ENCODE measurements around the gene RAET1G. TPM values are rescaled to one million over a fixed set of nuclear protein-coding genes. Genes with fewer than 3 reads are reported as not detected.

Gene RAET1G
- total and polyA plus RNA-seq, 9 of the 15 experiments (the other 6 are each of a cell fraction or from before 2014, with no cell fraction given): 0.11 TPM; not detected in 8

- Histone ChIP-seq H3K9ac (ENCODE audit: insufficient read depth in 1 of 2, low read depth in 2 of 2, low read length in 2 of 2) (no peak overlapping the region), H3K27me3 (ENCODE audit: control insufficient read depth in 2 of 2, insufficient read depth in 2 of 2, low read length in 2 of 2) (peaks cover 32 to 46% of the 10 kb centered on the region in 2 experiments), H4K20me1 (replicated peaks; ENCODE audit: control insufficient read depth, insufficient read depth, low read length) (no peaks in the 10 kb centered on the region), H3K4me3 (no peak overlapping the region), H3K9me3 (replicated peaks; ENCODE audit: control insufficient read depth, insufficient read depth, low read depth, low read length) (no peaks in the 10 kb centered on the region), H2AFZ (ENCODE audit: low read depth, low read length) (no peak overlapping the region), H3K9me1 (ENCODE audit: control insufficient read depth, insufficient read depth, low read length) (no peaks in the 10 kb centered on the region), H3K4me1 (replicated peaks in 1 of 2; ENCODE audit: control insufficient read depth in 2 of 2, insufficient read depth in 2 of 2, low read length in 2 of 2) (peaks cover 0 to 9% of the 10 kb centered on the region in 2 experiments; a peak in 2 of 5 replicates), H3K4me2 (ENCODE audit: insufficient read depth, low read length) (no peak overlapping the region; the same call in 1 of the 2 replicates), H3K36me3 (ENCODE audit: control insufficient read depth, insufficient read depth, low read length) (no peaks in the 10 kb centered on the region), H3K27ac (ENCODE audit: extremely low read depth, low read depth, low read length) (no peak overlapping the region), H3K79me2 (ENCODE audit: control insufficient read depth, insufficient read depth, low read length) (no peaks in the 10 kb centered on the region)
- ATAC-seq (peak; percentile 66), DNase-seq (ENCODE audit: extremely low read depth in 1 of 4, low spot score in 3 of 4) (peak; percentile 61 to 80 (median 64)), FAIRE-seq (peak; percentile 98)
- in situ Hi-C loops (cut with MboI) (loop anchor here (5.0 kb wide), 2 partner anchors 73 to 878 kb away; no protein-coding TSS in a partner anchor), intact Hi-C loops (cut with micrococcal nuclease) (loop anchor here (1.0 to 10.0 kb wide), 5 partner anchors 83 to 883 kb away; partner anchors contain the start of gene ULBP3)
- 1% methylated on average over 11 of the region's 11 CpGs for WGBS (ENCODE audit: insufficient coverage, low coverage, missing lambda C conversion rate)
- CTCF ChIA-PET (ENCODE audit: low intra/inter-chr PET ratio): interaction anchor here (0.6 to 5.1 kb wide), 10 partner anchors 71 to 881 kb away, joined by 3 to 70 read pairs (median 4); partner anchors contain the start of gene ULBP3
- BruUV-seq (replicated peaks): no TSS peak
- POLR2A ChIA-PET: interaction anchor here (0.6 kb wide), 1 partner anchor 82 kb away, joined by 3 read pairs; no protein-coding TSS in a partner anchor
- TF ChIP-seq ZNF282 (CRISPR knock-in tag; IDR thresholded peaks at IDR 0.05): no peak
- TF ChIP-seq GMEB1 (CRISPR knock-in tag; IDR thresholded peaks at IDR 0.05): no peak
- TF ChIP-seq MTA3 (IDR thresholded peaks at IDR 0.05; ENCODE audit: borderline replicate concordance): peak; percentile 99
- TF ChIP-seq ZNF444 (CRISPR knock-in tag; IDR thresholded peaks at IDR 0.05): no peak
- no peak for TF ChIP-seq ZNF395 (CRISPR knock-in tag; IDR thresholded peaks at IDR 0.05)
- no peak for TF ChIP-seq CREB3L1 (IDR thresholded peaks at IDR 0.05; ENCODE audit: borderline replicate concordance, low read depth)
- peak in 1 of 2 experiments; percentile 79; a peak in 2 of 4 replicates for TF ChIP-seq CSDE1 (IDR thresholded peaks at IDR 0.05)
- no peak for TF ChIP-seq TCF7L2 (IDR thresholded peaks at IDR 0.05; ENCODE audit: low read depth, low read length)
- 0 out of 4 replicates have a peak, but pooled peaks of 1 of the 2 experiments have one; percentile 33 for TF ChIP-seq MAZ (CRISPR knock-in tag; conservative IDR thresholded peaks at IDR 0.05 in 1 of 2, IDR thresholded peaks at IDR 0.05 in 1 of 2)
- TF ChIP-seq FOXJ3 (CRISPR knock-in tag; IDR thresholded peaks at IDR 0.05): no peak
- peak; percentile 74 for TF ChIP-seq ESRRA (IDR thresholded peaks at IDR 0.05; ENCODE audit: borderline replicate concordance, low read depth)
- TF ChIP-seq ZNF764 (CRISPR knock-in tag; IDR thresholded peaks at IDR 0.05; ENCODE audit: low read depth): no peak
- TF ChIP-seq SMARCA4 (IDR thresholded peaks at IDR 0.05): no peak
- TF ChIP-seq POU5F1 (IDR thresholded peaks at IDR 0.05; ENCODE audit: borderline replicate concordance, low read depth, low read length, partially characterized antibody): no peak
- peak; percentile 98 for TF ChIP-seq CREB1 (IDR thresholded peaks at IDR 0.05)
- TF ChIP-seq CREB1 (CRISPR knock-in tag; IDR thresholded peaks at IDR 0.05): peak; percentile 98
- no peak for TF ChIP-seq ZNF644 (tag; IDR thresholded peaks at IDR 0.05; ENCODE audit: low read depth)
Observed at GRCh38 chr6:149934249-149935156, 11.6 kb upstream of the RAET1G start.
